Heart left ventricle (tissue), 16 donors: ENCODE data around the gene ANK3. TPM values are rescaled to one million over a fixed set of nuclear protein-coding genes. Genes with fewer than 3 reads are reported as not detected.

Source experiments
- ATAC-seq, 4 donors: fragments of 200-7000 bp; cut with Tn5 transposase; one replicate each; pipeline ENCODE4 v1.9.1; 2020 to 2022; ENCODE audit warnings: moderate library complexity in 4 of 4, mild to moderate bottlenecking in 3 of 4, moderate number of reproducible peaks in 1 of 4
- DNase-seq, 5 donors: peaks; one replicate each; pipeline ENCODE4 v3.0.0-alpha.2; 2020
- H3K27ac ChIP-seq, 12 donors: fragments of 200-600 bp; sonication (generic) in 4 of 12; one replicate each; pipeline versions ENCODE4 v1.5.0 to v1.8.0; 2016 to 2022; ENCODE audit warnings: mild to moderate bottlenecking in 2 of 12
- H3K27me3 ChIP-seq, 9 donors: fragments of 200-600 bp; sonication (generic) in 2 of 9; one replicate each; pipeline versions ENCODE4 v1.5.1 to v1.8.0; 2016 to 2022; ENCODE audit warnings: mild to moderate bottlenecking in 3 of 9
- H3K36me3 ChIP-seq, 9 donors: fragments of 200-600 bp; sonication (generic) in 2 of 9; one replicate each; pipeline versions ENCODE4 v1.5.0 to v1.8.0; 2018 to 2022; ENCODE audit warnings: mild to moderate bottlenecking in 2 of 9
- H3K4me1 ChIP-seq, 12 donors: fragments of 200-600 bp; sonication (generic) in 4 of 12; one replicate each; pipeline versions ENCODE4 v1.5.0 to v1.8.0; 2016 to 2022; ENCODE audit warnings: mild to moderate bottlenecking in 3 of 12
- H3K4me3 ChIP-seq, 12 donors: fragments of 200-600 bp; sonication (generic) in 4 of 12; one replicate each; pipeline versions ENCODE4 v1.5.0 to v1.8.0; 2017 to 2022; ENCODE audit warnings: mild to moderate bottlenecking in 9 of 12, moderate library complexity in 4 of 12
- H3K9me3 ChIP-seq, 12 donors: fragments of 200-600 bp; sonication (generic) in 4 of 12; one replicate each; pipeline versions ENCODE4 v1.5.0 to v1.8.0; 2016 to 2022; ENCODE audit warnings: mild to moderate bottlenecking in 1 of 12
- CTCF ChIP-seq, 12 donors: fragments of 200-600 bp; sonication (generic) in 4 of 12; IDR thresholded peaks; one replicate each; pipeline versions ENCODE4 v1.5.0 to v1.8.0; 2018 to 2022; ENCODE audit warnings: antibody characterized with exemption in 12 of 12, mild to moderate bottlenecking in 5 of 12
- POLR2A ChIP-seq, 2 donors: fragments of 450-650 bp; IDR thresholded peaks; one replicate each; pipeline ENCODE4 v1.6.1; 2017; ENCODE audit warnings: antibody characterized with exemption in 2 of 2, mild to moderate bottlenecking in 2 of 2, moderate library complexity in 2 of 2
- whole genome bisulfite sequencing, 4 donors: extraction: QIAGEN DNeasy Blood & Tissue Kit in 2 of 4; methylation state at CpG; one replicate each; pipeline versions ENCODE4 v1.1.5 to v1.1.7; 2013 to 2018; 5-methylcytosine and 5-hydroxymethylcytosine counted together
- intact Hi-C, 10 donors: fragments of 100-400 bp; cut with DNase I; formaldehyde crosslinking; loops; one replicate each; pipeline versions ENCODE4 v1.11.1 to v1.14.2; 2022
- polyA plus RNA-seq, 2 donors: library from polyadenylated mRNA; stranded (reverse); fragments of 200-250 nt; gene quantifications; one replicate each; pipeline ENCODE4 v1.2.3, GENCODE V29; 2013
- total RNA-seq, 9 donors: library from RNA; depleted of rRNA in 2 of 9; stranded (reverse); fragments of >200 nt in 2 of 9; fragmentation: NEBNext Ultra II Directional in 3 of 9; extraction: Animal tissue kit (Norgen Biotek cat#: 25700) in 3 of 9; gene quantifications; one replicate each; pipeline versions ENCODE4 v1.1.0 to v1.2.4, GENCODE V29; 2016 to 2023
- donor health status: ischemic (EF 13 %, LVEDD 7.1; RV severe dilation, severe dysfunction).
- donor health status: healthy with polysubstance abuse.
- donor health status: DM: no; HTN: yes; CAD: no.
- donor health status: DM: no; HTN: no; CAD: no.
- donor health status: ischemic (EF 25% LVEDD 6.9; RV normal size, moderate dysfunction).
- donor health status: ischemic (EF 25% LVEDD 5.7; RV mildly dilated, moderate dysfunction).
- donor health status: healthy.
- donor health status: DM: yes; HTN: yes; CAD: no.
- donor health status: ischemic (EF 35%, LVEDD 5.7; RV mildly dilated, moderate dysfunction).
- donor health status: nonischemic (EF 11% LVEDD 7.7; RV severe dilation, severe dysfunction).
- donor health status: DM: yes; HTN: yes; CAD: no.
- donor health status: PGD.
- donor health status: ischemic (EF 29% LVEDD 5.4; RV normal size, mild dysfunction).
- donor health status: nonischemic (EF 23%, LVEDD 6.1; RV moderate dilation, normal function).

Gene ANK3
- total and polyA plus RNA-seq, 11 donors = 33.8 to 576 (median 239) TPM

GRCh38 chr10:60388709-60389301, 870 bp downstream of the ANK3 start:
- DNase-seq (no peak), ATAC-seq (no peak)
- intact Hi-C loops = no loop called here
- Histone ChIP-seq H3K27me3 (no peaks in the 10 kb centered on the region), H3K4me1 (peaks cover 0 to 17% (median 7%) of the 10 kb centered on the region in 12 donors), H3K27ac (no peak overlapping the region), H3K4me3 (no peak overlapping the region), H3K36me3 (no peaks in the 10 kb centered on the region), H3K9me3 (no peaks in the 10 kb centered on the region)
- 61 to 77% (median 72%) methylated on average over 7 of the region's 7 CpGs for WGBS, 4 donors
- TF ChIP-seq CTCF (IDR thresholded peaks at IDR 0.05) (no peak), POLR2A (IDR thresholded peaks at IDR 0.05) (no peak)

- Histone ChIP-seq H3K4me3 (no peak overlapping the region), H3K36me3 (no peaks in the 10 kb centered on the region), H3K27ac (no peak overlapping the region), H3K4me1 (peaks cover 0 to 17% (median 7%) of the 10 kb centered on the region in 12 donors), H3K27me3 (no peaks in the 10 kb centered on the region), H3K9me3 (no peaks in the 10 kb centered on the region)
- 89 to 92% (median 92%) methylated on average over 2 of the region's 2 CpGs for WGBS, 4 donors
- intact Hi-C loops = no loop called here
- TF ChIP-seq POLR2A (IDR thresholded peaks at IDR 0.05) = no peak
- no peak for TF ChIP-seq CTCF (IDR thresholded peaks at IDR 0.05)
- DNase-seq (no peak), ATAC-seq (no peak)
Measured at GRCh38 chr10:60388116-60388625, 1.5 kb downstream of the ANK3 start.

- no peaks in the 10 kb centered on the region for H3K36me3 ChIP-seq
- 88 to 94% (median 93%) methylated on average over 2 of the region's 2 CpGs for WGBS, 4 donors
- DNase-seq = no peak
- H3K27me3 ChIP-seq = no peaks in the 10 kb centered on the region
- no peak overlapping the region for H3K27ac ChIP-seq
- intact Hi-C loops = no loop called here
- TF ChIP-seq CTCF (IDR thresholded peaks at IDR 0.05) (no peak), POLR2A (IDR thresholded peaks at IDR 0.05) (no peak)
- H3K4me1 ChIP-seq = peaks cover 0 to 17% (median 7%) of the 10 kb centered on the region in 12 donors
- ATAC-seq = no peak
- no peaks in the 10 kb centered on the region for H3K9me3 ChIP-seq
- no peak overlapping the region for H3K4me3 ChIP-seq
Measured at GRCh38 chr10:60387531-60387930, 2.1 kb downstream of the ANK3 start.

- no peak for DNase-seq
- no peak for ATAC-seq
- Histone ChIP-seq H3K4me1 (peaks cover 0 to 17% (median 7%) of the 10 kb centered on the region in 12 donors), H3K9me3 (no peaks in the 10 kb centered on the region), H3K27me3 (no peaks in the 10 kb centered on the region), H3K4me3 (no peak overlapping the region), H3K27ac (no peak overlapping the region), H3K36me3 (no peaks in the 10 kb centered on the region)
- no peak for TF ChIP-seq POLR2A (IDR thresholded peaks at IDR 0.05)
- intact Hi-C loops = no loop called here
- WGBS, 4 donors = 84 to 100% (median 95%) methylated on average over 1 of the region's 1 CpG
Measured at GRCh38 chr10:60385399-60385738, 4.3 kb downstream of the ANK3 start.
